Activated B cell treated with CpG ODN at 0.5 μM for 24 hours (primary cell): Measurements from ENCODE around the gene ZNF502. TPM values are rescaled to one million over a fixed set of nuclear protein-coding genes. Genes with fewer than 3 reads are reported as not detected.

ENCODE experiments used
- total RNA-seq: library from RNA; stranded (reverse); gene quantifications from 2 replicates; pipeline ENCODE4 v1.2.3, GENCODE V29; 2022

The ZNF502 gene
- total RNA-seq, 1 donor from 2014 or later, result 6.5 TPM

Other genes with a start within 250 kb of the ZNF502 start
- gene ZNF445, start 235.0 kb upstream of the ZNF502 start, total RNA-seq, result 17.3 and 19.5 TPM in 2 replicates
- 6.8 and 9.2 TPM in 2 replicates for gene ZKSCAN7, start 157.5 kb upstream of the ZNF502 start, total RNA-seq
- gene ZNF660, start 127.7 kb upstream of the ZNF502 start, total RNA-seq, result 4.8 and 5.2 TPM in 2 replicates
- 15.8 and 16.9 TPM in 2 replicates for gene ZNF197, start 87.6 kb upstream of the ZNF502 start, total RNA-seq
- gene ZNF35, start 63.9 kb upstream of the ZNF502 start, total RNA-seq, result 13.9 and 17.5 TPM in 2 replicates
- gene ZNF501, start 17.0 kb downstream of the ZNF502 start, total RNA-seq, result 6.2 and 6.5 TPM in 2 replicates
- 35.4 and 43.6 TPM in 2 replicates for gene KIAA1143, start 49.0 kb downstream of the ZNF502 start, total RNA-seq
- gene KIF15, start 49.1 kb downstream of the ZNF502 start, total RNA-seq, result 2.4 and 3.1 TPM in 2 replicates
- gene TMEM42, start 149.3 kb downstream of the ZNF502 start, total RNA-seq, result 12.4 and 13.1 TPM in 2 replicates
- not detected in 2 replicates for gene TGM4, start 161.9 kb downstream of the ZNF502 start, total RNA-seq